ENCODE measurements around the gene EHMT2. TPM values are rescaled to one million over a fixed set of nuclear protein-coding genes. Genes with fewer than 3 reads are reported as not detected.
A peak's percentile ranks its signal among the peaks of the same experiment; 100 is the strongest.
"Not testable (repeated sequence)": the region's sequence is repeated elsewhere in the genome, so short reads cannot be mapped to it uniquely, and the experiment has no call there.

The EHMT2 gene
- total RNA-seq, 1 donor from 2014 or later: 35.8 TPM

DNA sequence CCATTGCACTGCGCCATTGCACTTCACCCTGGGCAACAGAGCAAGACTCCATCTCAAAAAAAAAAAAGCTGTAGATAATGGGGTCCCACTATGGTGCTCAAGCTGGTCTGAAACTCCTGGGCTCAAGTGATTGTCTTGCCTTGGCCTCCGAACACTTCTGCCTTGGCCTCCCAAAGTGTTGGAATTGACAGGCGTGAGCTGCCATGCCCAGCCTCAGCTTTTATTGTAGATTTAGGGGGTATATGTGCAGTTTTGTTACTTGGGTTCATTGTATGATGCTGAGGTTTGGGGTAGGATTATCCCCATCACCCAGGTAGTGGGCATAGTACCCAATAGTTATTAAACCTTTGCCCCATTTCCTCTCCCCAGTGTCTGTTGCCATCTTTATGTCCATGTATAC, 58.5 kb downstream of the EHMT2 start:
- H2AFZ ChIP-seq (ENCODE audit: low read depth, low read length): no peak overlapping the region
- H3K9me3 Mint-ChIP-seq (ENCODE audit: unreplicated experiment): no peaks in the 10 kb centered on the region
- no peak for TF ChIP-seq EZH2 (IDR thresholded peaks at IDR 0.05; ENCODE audit: insufficient read depth, low read length)
- TF ChIP-seq, protein P1, sequence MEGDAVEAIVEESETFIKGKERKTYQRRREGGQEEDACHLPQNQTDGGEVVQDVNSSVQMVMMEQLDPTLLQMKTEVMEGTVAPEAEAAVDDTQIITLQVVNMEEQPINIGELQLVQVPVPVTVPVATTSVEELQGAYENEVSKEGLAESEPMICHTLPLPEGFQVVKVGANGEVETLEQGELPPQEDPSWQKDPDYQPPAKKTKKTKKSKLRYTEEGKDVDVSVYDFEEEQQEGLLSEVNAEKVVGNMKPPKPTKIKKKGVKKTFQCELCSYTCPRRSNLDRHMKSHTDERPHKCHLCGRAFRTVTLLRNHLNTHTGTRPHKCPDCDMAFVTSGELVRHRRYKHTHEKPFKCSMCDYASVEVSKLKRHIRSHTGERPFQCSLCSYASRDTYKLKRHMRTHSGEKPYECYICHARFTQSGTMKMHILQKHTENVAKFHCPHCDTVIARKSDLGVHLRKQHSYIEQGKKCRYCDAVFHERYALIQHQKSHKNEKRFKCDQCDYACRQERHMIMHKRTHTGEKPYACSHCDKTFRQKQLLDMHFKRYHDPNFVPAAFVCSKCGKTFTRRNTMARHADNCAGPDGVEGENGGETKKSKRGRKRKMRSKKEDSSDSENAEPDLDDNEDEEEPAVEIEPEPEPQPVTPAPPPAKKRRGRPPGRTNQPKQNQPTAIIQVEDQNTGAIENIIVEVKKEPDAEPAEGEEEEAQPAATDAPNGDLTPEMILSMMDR (IDR thresholded peaks at IDR 0.05; ENCODE audit: insufficient read depth, low read depth, low read length): no peak
- no peaks in the 10 kb centered on the region for H3K9me3 ChIP-seq (ENCODE audit: insufficient read depth, low read depth, low read length)
- no peaks in the 10 kb centered on the region for H3K27me3 ChIP-seq (ENCODE audit: insufficient read depth, low read length)
- peaks cover 29% of the 10 kb centered on the region for H3K4me1 ChIP-seq (ENCODE audit: insufficient read depth, low read length)
- H3K36me3 ChIP-seq (ENCODE audit: insufficient read depth, low read length): peaks cover 36% of the 10 kb centered on the region
- H3K79me2 ChIP-seq (ENCODE audit: insufficient read depth, low read length): peaks cover 50% of the 10 kb centered on the region
- no peak for DNase-seq (ENCODE audit: low read depth)
- peaks cover 36% of the 10 kb centered on the region for H3K36me3 Mint-ChIP-seq (ENCODE audit: low read depth, unreplicated experiment)
- no peak overlapping the region for H3K9ac ChIP-seq (ENCODE audit: low read length)
- peak overlapping the region; percentile 100 for H3K4me2 ChIP-seq (ENCODE audit: low read length)
- H3K4me3 Mint-ChIP-seq (ENCODE audit: unreplicated experiment): peak overlapping the region; percentile 97
- no peaks in the 10 kb centered on the region for H3K27me3 Mint-ChIP-seq (ENCODE audit: low read depth, unreplicated experiment)
- peaks cover 14% of the 10 kb centered on the region for H3K4me1 Mint-ChIP-seq (ENCODE audit: low read depth, unreplicated experiment)
- peak overlapping the region; percentile 20 for H3K27ac Mint-ChIP-seq (ENCODE audit: unreplicated experiment)
- no peak overlapping the region for H3K27ac ChIP-seq (ENCODE audit: low read depth, low read length)
- peaks cover 57% of the 10 kb centered on the region for H4K20me1 ChIP-seq (ENCODE audit: insufficient read depth, low read length)
- FAIRE-seq: no peak
- peak overlapping the region; percentile 2 for H3K4me3 ChIP-seq (ENCODE audit: insufficient read depth, low read depth, low read length)

- H3K9ac ChIP-seq (ENCODE audit: low read length): peak overlapping the region; percentile 91
- FAIRE-seq: not testable (repeated sequence)
- peaks cover 36% of the 10 kb centered on the region for H3K36me3 Mint-ChIP-seq (ENCODE audit: low read depth, unreplicated experiment)
Measured at GRCh38 chr6:31838114-31838553, 59.4 kb downstream of the EHMT2 start.

GRCh38 chr6:31837369-31838113, 60.0 kb downstream of the EHMT2 start:
- Mint-ChIP-seq H3K27me3 (ENCODE audit: low read depth, unreplicated experiment) (no peaks in the 10 kb centered on the region), H3K36me3 (ENCODE audit: low read depth, unreplicated experiment) (peaks cover 36% of the 10 kb centered on the region), H3K4me1 (ENCODE audit: low read depth, unreplicated experiment) (peaks cover 14% of the 10 kb centered on the region), H3K27ac (ENCODE audit: unreplicated experiment) (peak overlapping the region; percentile 13), H3K9me3 (ENCODE audit: unreplicated experiment) (no peaks in the 10 kb centered on the region), H3K4me3 (ENCODE audit: unreplicated experiment) (peak overlapping the region; percentile 97)
- Histone ChIP-seq H3K27me3 (ENCODE audit: insufficient read depth, low read length) (no peaks in the 10 kb centered on the region), H3K4me2 (ENCODE audit: low read length) (peak overlapping the region; percentile 100), H3K4me3 (ENCODE audit: insufficient read depth, low read depth, low read length) (peak overlapping the region; percentile 93), H3K36me3 (ENCODE audit: insufficient read depth, low read length) (peaks cover 36% of the 10 kb centered on the region), H3K79me2 (ENCODE audit: insufficient read depth, low read length) (peaks cover 50% of the 10 kb centered on the region), H2AFZ (ENCODE audit: low read depth, low read length) (no peak overlapping the region), H3K9me3 (ENCODE audit: insufficient read depth, low read depth, low read length) (no peaks in the 10 kb centered on the region), H4K20me1 (ENCODE audit: insufficient read depth, low read length) (peaks cover 57% of the 10 kb centered on the region), H3K9ac (ENCODE audit: low read length) (peak overlapping the region; percentile 91), H3K27ac (ENCODE audit: low read depth, low read length) (peak overlapping the region; percentile 54), H3K4me1 (ENCODE audit: insufficient read depth, low read length) (peaks cover 29% of the 10 kb centered on the region)
- no peak for FAIRE-seq
- no peak for DNase-seq (ENCODE audit: low read depth)
- TF ChIP-seq, protein P1 (IDR thresholded peaks at IDR 0.05; ENCODE audit: insufficient read depth, low read depth, low read length): no peak
- no peak for TF ChIP-seq EZH2 (IDR thresholded peaks at IDR 0.05; ENCODE audit: insufficient read depth, low read length)

More at GRCh38 chr6:31838114-31838553, 59.4 kb downstream of the EHMT2 start:
- H3K79me2 ChIP-seq (ENCODE audit: insufficient read depth, low read length): peaks cover 50% of the 10 kb centered on the region
- not testable (repeated sequence) for H3K9me3 ChIP-seq (ENCODE audit: insufficient read depth, low read depth, low read length); H2AFZ ChIP-seq (ENCODE audit: low read depth, low read length); H3K9me3 Mint-ChIP-seq (ENCODE audit: unreplicated experiment); H3K27me3 Mint-ChIP-seq (ENCODE audit: low read depth, unreplicated experiment); H3K27me3 ChIP-seq (ENCODE audit: insufficient read depth, low read length); H3K27ac Mint-ChIP-seq (ENCODE audit: unreplicated experiment); H3K27ac ChIP-seq (ENCODE audit: low read depth, low read length); DNase-seq (ENCODE audit: low read depth)
- peak overlapping the region; percentile 93 for H3K4me3 ChIP-seq (ENCODE audit: insufficient read depth, low read depth, low read length)
- H3K4me2 ChIP-seq (ENCODE audit: low read length): peak overlapping the region; percentile 100
- H3K4me1 Mint-ChIP-seq (ENCODE audit: low read depth, unreplicated experiment): peaks cover 14% of the 10 kb centered on the region
- H3K4me3 Mint-ChIP-seq (ENCODE audit: unreplicated experiment): peak overlapping the region; percentile 97
- H3K4me1 ChIP-seq (ENCODE audit: insufficient read depth, low read length): peaks cover 29% of the 10 kb centered on the region
- peaks cover 36% of the 10 kb centered on the region for H3K36me3 ChIP-seq (ENCODE audit: insufficient read depth, low read length)
- H4K20me1 ChIP-seq (ENCODE audit: insufficient read depth, low read length): peaks cover 57% of the 10 kb centered on the region

Data from astrocyte (in vitro differentiated cells and primary cell).